ENCODE measurements around the gene NUP210L. TPM values are rescaled to one million over a fixed set of nuclear protein-coding genes. Genes with fewer than 3 reads are reported as not detected.

The NUP210L gene
- total and polyA plus RNA-seq, 2 donors (not counting 3 experiments of a cell fraction or from before 2014, with no cell fraction given) = 0.01 to 0.07 TPM

DNA sequence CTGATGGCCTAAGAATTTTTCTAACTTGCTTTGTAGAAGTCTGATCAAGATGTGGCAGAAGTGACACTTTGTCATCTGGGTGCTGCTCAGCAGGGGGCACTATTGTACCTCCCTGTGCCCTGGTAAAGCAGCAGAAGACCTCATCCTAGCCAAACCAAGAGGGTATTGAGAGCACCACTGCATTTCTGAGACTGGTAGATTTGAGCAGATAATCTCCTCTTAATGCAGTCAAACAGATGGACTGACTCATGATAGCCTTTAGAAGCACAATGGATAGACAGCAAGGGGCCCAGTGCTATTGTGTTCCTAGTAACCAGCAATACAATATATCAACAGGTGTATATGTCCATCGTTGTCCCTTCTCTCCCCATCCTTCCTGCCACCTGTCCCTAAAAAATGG is 31.3 kb upstream of the NUP210L start:
- H3K9me1 ChIP-seq (replicated peaks; ENCODE audit: control insufficient read depth, extremely low read depth, insufficient read depth, low read length) = no peaks in the 10 kb centered on the region
- peaks cover 18% of the 10 kb centered on the region for H3K79me2 ChIP-seq (ENCODE audit: control insufficient read depth, insufficient read depth, low read length)
- H3K36me3 ChIP-seq (ENCODE audit: control insufficient read depth in 2 of 2, extremely low read depth in 1 of 2, insufficient read depth in 2 of 2, low read length in 2 of 2) = no peaks in the 10 kb centered on the region
- TF ChIP-seq EZH2 (IDR thresholded peaks at IDR 0.05; ENCODE audit: borderline replicate concordance, low read depth, low read length, severe bottlenecking) = no peak
- peak; percentile 51 for TF ChIP-seq JUN (IDR thresholded peaks at IDR 0.05; ENCODE audit: borderline replicate concordance, insufficient read depth, insufficient read length, low read depth)
- peak; percentile 22 for TF ChIP-seq GATA2 (IDR thresholded peaks at IDR 0.05; ENCODE audit: insufficient read depth, insufficient read length, low read depth, low read length)
- TF ChIP-seq, protein P1, sequence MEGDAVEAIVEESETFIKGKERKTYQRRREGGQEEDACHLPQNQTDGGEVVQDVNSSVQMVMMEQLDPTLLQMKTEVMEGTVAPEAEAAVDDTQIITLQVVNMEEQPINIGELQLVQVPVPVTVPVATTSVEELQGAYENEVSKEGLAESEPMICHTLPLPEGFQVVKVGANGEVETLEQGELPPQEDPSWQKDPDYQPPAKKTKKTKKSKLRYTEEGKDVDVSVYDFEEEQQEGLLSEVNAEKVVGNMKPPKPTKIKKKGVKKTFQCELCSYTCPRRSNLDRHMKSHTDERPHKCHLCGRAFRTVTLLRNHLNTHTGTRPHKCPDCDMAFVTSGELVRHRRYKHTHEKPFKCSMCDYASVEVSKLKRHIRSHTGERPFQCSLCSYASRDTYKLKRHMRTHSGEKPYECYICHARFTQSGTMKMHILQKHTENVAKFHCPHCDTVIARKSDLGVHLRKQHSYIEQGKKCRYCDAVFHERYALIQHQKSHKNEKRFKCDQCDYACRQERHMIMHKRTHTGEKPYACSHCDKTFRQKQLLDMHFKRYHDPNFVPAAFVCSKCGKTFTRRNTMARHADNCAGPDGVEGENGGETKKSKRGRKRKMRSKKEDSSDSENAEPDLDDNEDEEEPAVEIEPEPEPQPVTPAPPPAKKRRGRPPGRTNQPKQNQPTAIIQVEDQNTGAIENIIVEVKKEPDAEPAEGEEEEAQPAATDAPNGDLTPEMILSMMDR (IDR thresholded peaks at IDR 0.05; ENCODE audit: extremely low read depth in 1 of 2, insufficient read depth in 1 of 2, low read depth in 1 of 2, low read length in 2 of 2) = peak; percentile 66 to 77
- peaks cover 17% of the 10 kb centered on the region for H3K4me1 ChIP-seq (ENCODE audit: control insufficient read depth, extremely low read depth, insufficient read depth, low read length)
- no TSS peak for BruUV-seq (replicated peaks)
- H3K4me2 ChIP-seq (ENCODE audit: insufficient read depth, low read length) = no peak overlapping the region
- no peak overlapping the region for H3K9ac ChIP-seq (replicated peaks; ENCODE audit: extremely low read depth, insufficient read depth, low read length)
- intact Hi-C loops (cut with micrococcal nuclease) = loop anchor here (1.0 kb wide), 2 partner anchors 86 to 149 kb away; partner anchors contain the start of gene HAX1
- peak; percentile 85 for DNase-seq (ENCODE audit: low read depth, low spot score)
- no peak overlapping the region for H2AFZ ChIP-seq (ENCODE audit: low read depth, low read length)
- peaks cover 0 to 3% of the 10 kb centered on the region in 2 experiments for H3K27me3 ChIP-seq (ENCODE audit: control insufficient read depth in 2 of 2, insufficient read depth in 2 of 2, low read length in 2 of 2)
- H3K9me3 ChIP-seq (replicated peaks; ENCODE audit: control insufficient read depth, insufficient read depth, low read length) = no peaks in the 10 kb centered on the region
- no peak overlapping the region for H3K27ac ChIP-seq (ENCODE audit: insufficient read depth, low read depth, low read length)
- H4K20me1 ChIP-seq (replicated peaks; ENCODE audit: control insufficient read depth, extremely low read depth, insufficient read depth, low read length) = no peaks in the 10 kb centered on the region
- CTCF ChIA-PET = interaction anchor here (0.8 to 1.4 kb wide), 3 partner anchors 13 to 148 kb away, joined by 3 to 12 read pairs (median 4); no protein-coding TSS in a partner anchor
- H3K4me3 ChIP-seq (replicated peaks in 1 of 3; ENCODE audit: insufficient read depth in 1 of 3, low read depth in 1 of 3, low read length in 3 of 3) = no peak overlapping the region
- FAIRE-seq = peak; percentile 83
- POLR2A ChIA-PET = no interaction called here
- dilution Hi-C loops (cut with MboI; ENCODE audit: extremely low pct_ligation_motif_present, low sequenced_read_pairs) = no loop called here

Measured in endothelial cell of umbilical vein (primary cell).